ENCODE results near the gene GTPBP8.

DNA sequence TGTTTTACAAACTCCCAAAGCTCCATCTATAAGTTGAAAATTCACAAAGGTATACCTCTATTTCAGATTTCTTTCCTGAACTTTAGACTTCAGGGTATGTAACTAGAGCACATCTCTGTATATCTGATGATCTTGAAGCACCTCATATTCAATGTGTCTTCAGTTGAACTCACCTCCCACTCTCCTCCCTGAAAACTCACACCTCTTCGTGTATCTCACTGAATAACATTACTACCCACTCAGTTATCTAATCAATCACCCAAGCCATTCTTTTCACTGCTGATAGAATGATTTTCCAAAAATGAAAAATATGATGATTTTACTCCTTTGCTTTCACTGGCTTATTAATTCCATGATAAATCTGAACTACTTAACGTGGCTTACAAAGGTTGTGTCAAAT, 52.9 kb downstream of the GTPBP8 start:
- TF ChIP-seq, protein P1, sequence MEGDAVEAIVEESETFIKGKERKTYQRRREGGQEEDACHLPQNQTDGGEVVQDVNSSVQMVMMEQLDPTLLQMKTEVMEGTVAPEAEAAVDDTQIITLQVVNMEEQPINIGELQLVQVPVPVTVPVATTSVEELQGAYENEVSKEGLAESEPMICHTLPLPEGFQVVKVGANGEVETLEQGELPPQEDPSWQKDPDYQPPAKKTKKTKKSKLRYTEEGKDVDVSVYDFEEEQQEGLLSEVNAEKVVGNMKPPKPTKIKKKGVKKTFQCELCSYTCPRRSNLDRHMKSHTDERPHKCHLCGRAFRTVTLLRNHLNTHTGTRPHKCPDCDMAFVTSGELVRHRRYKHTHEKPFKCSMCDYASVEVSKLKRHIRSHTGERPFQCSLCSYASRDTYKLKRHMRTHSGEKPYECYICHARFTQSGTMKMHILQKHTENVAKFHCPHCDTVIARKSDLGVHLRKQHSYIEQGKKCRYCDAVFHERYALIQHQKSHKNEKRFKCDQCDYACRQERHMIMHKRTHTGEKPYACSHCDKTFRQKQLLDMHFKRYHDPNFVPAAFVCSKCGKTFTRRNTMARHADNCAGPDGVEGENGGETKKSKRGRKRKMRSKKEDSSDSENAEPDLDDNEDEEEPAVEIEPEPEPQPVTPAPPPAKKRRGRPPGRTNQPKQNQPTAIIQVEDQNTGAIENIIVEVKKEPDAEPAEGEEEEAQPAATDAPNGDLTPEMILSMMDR (conservative IDR thresholded peaks at IDR 0.05 in 1 of 2, IDR thresholded peaks at IDR 0.05 in 1 of 2; ENCODE audit: extremely low read depth in 1 of 2, insufficient read depth in 1 of 2, low read depth in 1 of 2, low read length in 2 of 2) = no peak
- no peak for TF ChIP-seq EZH2 (IDR thresholded peaks at IDR 0.05; ENCODE audit: borderline replicate concordance, low read length)
